ENCODE results near the gene RAB11FIP2.

Gene RAB11FIP2

DNA sequence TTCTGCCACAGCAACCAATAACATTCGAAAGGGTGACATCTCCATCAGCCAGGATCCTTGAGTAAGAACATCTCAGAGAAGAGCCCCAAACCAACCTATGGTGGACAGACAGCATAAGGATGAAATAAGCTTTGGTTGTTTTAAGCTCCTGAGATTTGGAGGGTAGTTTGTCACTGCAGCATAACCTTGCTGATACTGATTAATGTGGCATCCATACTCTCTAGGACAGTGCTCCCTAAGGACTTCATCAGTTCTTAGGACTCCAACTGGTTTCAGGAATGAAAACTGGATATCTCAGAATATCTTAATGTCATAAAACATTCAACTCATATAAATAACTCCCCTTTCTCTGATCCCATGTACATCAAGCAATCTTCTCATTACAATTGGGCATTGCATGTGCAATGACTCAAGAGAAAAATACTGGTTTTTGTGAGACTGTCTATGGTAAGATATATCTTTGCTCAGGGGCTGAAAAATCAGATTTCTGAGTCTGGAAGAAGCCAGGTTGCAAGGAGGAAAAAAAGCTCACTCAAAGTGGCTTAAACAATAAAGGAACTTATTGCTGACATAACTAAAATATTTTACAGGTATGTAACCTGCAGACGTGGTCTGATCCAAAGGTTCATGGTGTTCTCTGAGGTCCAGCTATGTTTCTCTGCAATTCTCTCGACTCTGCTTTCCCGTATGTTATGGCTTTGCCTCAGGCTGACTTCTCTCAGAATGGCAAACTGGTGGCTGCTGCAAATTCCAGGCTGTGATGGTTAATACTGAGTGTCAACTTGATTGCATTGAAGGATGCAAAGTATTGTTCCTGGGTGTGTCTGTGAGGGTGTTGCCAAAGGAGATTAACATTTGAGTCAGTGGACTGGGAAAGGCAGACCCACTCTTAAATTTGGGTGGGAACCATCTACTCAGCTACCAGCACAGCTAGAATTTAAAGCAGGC lies 65.7 kb downstream of the RAB11FIP2 start:
- no peak for DNase-seq (ENCODE audit: low read depth)

DNA sequence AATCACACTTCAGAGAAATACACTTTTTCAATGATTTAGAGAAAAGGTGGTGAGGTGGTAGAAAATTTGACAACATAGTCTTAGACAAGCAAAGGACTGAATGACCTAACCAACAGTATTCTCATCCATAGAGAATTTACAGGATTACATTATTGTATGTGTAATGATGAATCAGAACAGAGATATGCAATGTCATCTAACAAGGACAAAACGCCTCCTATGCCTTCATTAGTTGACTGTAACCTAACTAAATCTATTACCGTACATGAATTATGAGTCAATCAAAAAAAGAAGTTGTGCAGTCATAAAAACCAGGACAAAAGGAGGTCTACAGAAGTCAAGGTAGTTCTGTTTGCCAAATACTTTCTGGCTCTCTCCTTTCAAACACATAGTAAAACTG lies 66.5 kb downstream of the RAB11FIP2 start:
- DNase-seq (ENCODE audit: low read depth): no peak

DNA sequence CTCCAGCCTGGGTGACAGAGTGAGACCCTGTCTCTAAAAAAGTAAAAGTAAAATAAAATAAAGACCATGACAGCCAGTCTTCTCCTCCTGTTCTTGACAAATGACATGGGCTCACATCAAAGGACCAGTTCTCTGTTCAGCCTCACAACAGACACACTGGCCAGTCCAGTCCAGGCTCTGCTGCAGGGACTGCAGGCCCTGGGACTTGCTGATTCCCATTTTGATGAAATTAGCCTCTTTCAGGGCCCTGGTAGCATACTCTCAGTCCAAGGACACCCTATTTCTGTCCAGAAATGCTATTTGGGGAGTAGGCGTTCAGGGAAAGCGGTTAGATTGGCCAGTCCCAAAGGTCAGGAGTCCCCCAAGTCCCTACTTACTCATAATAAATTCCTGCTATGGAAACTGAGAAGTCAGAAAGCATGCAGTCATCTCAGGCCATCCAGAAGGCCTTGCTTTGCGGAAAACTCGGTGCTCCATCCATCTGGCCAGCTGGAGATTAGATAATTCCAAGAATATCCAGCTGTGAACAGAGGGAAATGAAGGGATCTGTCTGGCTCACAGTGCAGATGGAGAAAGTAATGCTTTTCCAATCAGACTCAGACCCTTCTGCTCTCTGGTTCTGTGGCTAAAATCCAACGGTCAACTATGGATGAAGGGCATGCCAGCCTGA lies 74.4 kb downstream of the RAB11FIP2 start:
- DNase-seq (ENCODE audit: low read depth): no peak

DNA sequence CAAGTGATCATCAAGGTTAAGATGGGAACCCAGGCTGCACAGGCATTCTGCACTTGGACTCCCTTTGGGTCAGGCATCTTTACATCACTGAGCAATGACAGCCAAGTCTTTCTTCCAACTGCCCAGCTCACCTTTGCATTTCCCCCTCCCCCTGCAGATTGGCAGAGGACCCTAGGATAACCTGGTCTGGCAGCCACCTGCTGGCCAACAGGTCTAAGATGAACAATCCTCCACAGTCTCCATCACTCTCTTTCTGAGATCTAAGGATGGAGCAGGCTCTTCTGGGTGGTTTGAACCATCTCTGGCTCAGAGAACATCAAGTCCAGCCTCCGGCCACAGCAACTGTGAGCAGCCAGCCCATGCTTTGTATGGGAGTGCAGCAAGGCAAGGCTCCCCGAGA lies 75.8 kb downstream of the RAB11FIP2 start:
- no peak for DNase-seq (ENCODE audit: low read depth)

DNA sequence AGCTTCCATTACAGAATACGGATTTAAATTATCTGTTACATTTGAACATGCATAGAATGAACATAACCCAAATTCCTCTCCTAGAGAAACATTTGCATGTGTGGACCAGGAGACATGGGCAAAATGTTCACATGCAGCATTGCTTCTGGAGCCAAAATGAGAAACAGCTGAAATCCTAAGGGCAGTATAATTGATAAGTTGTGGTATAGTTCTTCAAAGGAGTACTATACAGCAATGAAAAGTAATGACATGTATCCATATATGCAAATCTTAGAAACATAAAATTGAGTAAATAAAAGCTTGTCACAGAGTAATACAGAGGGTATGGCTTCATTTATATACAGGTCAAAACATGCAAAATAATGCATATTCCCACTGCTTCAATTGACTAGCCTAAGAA lies 77.1 kb downstream of the RAB11FIP2 start:
- no peak for DNase-seq (ENCODE audit: low read depth)

DNA sequence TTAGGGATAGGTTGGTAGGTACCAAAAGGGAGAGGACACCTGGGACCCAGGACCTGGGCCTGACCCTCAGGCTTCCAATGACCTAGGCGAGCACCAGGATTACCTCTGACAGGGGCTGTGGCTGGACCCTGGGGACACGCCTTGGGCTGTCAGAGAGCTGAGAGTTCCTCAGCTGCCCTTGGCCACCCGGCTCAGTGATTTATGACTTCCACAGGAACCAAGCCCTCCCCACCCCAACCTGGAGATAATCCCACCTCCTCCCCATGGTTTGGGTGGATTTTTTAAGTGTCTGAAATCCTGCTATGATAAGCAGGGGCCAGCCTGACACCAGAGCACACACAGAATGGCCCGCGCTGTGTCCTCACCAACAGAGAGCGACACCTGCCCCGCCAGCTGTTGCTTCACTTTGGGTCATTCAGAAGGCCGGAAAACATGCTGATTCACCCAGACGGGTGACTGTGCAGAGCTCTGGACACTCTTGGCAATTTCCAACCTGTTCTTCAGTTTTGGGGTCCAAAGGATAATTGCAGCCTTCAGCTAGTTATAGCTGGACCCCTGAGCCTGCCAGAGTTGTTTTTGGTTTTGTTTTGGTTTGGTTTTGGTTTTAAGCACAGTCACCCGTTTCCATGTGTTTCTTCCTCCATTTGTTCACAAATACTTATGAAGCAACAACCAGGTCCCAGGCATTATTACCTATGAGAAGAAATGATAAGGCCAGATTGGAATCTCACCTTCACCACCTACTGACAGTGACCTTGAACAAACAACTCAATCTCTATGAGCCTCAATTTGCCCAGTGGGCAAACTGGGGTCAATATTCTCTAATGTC lies 78.2 kb downstream of the RAB11FIP2 start:
- DNase-seq (ENCODE audit: low read depth): no peak

DNA sequence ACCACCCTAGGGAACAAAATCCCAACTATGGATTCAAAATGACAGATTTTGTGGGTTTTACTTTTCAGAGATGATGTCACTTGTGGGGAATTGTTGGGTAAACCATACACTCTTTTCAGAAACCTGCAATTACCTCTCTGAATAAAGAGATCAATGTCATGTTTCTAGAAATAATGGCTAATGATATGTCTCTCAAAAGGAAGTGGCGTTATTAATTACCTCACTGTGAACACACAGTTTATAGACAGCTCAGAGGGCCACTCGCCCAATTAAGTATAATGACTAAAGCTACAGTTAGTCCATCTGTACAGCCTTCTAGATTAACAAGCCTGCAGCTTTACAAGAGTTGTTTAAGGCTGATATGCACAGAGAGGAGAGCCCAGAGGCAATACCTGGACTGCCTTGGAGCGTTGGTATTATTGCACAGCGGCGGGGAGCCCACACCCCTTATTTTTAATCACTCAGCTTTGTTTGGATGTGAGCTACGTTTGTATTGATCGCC lies 79.5 kb downstream of the RAB11FIP2 start:
- DNase-seq (ENCODE audit: low read depth): no peak

DNA sequence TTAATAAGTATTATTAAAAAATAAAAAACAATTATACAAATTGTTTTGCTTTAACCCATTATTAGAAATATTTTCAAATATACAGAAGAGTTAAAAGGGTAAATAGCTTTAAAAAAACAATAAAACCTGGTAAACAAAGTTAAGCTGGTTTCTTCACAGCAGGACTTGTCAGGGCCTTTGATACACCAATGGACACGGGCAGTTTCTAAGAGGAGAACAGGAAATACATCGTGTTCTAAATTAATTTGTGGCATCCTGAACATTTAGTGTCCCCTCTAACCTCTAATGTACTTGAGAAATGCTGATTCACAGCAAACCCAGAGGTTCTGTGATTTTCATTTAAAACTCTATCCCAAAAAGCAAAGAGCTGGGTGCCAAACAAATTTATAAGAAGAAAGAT lies 80.8 kb downstream of the RAB11FIP2 start:
- DNase-seq (ENCODE audit: low read depth): no peak

DNA sequence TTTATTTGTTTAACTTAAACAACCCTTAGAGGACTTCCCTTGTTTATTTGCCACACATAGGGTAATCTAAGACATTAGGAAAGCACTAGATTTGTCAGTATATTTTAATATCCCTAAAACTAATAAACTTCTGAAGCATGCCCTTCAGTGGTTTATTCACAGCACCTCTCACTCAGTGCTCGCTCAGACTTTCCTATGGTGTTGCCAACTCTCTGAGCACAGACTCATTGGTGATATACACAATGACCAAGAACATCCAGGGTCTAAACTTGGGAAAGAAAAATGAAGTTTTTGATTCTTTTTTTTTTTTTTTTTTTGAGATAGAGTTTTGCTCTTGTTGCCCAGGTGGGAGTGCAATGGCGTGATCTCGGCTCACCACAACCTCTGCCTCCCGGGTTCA lies 82.2 kb downstream of the RAB11FIP2 start:
- no peak for DNase-seq (ENCODE audit: low read depth)

DNA sequence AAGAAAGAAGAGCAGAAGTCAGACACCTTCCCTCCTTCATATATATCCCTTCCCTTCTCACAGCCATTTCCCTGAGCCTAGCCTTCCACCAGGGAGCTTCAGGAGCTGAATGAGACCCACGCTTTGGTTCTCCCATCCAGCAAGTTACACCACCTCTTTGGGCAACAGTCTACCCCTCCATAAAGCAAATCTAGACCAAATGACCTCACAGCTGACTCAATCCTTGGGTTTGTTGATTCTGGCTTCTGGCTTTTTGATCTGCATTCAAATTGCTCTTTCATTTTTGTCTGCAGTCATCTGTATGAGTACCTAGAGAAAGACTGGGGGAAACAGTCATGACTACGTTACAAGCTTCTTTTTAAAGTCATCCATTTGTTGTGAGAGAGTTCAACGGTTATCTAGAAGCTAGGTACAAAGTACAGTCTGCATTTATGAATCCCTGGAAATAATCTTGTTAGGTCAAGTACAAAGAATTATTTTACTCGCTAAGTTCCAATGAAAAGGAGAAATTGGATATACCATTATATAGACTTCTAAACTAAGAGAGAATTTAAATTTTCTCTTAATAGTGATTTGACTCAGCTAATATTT lies 86.3 kb downstream of the RAB11FIP2 start:
- DNase-seq (ENCODE audit: low read depth): no peak

DNA sequence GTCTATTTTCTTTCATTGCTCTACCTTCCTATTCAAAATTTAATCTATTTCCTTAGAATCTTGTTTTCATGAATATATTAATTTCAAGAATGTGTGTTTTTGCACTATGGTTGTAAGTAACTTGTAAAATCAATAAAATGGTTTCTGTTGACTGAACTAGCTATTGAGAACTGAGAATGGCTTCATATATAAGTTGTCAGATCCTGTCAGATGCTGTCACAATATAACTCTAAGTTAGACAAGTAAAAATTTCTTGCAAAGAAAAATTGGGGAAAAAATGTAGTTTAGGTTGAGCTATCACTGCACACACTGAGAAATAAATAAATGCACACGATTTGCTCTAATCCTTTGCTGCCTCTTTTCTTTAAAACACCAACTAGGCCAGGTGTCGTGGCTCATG lies 89.8 kb downstream of the RAB11FIP2 start:
- no peak for DNase-seq (ENCODE audit: low read depth)

DNA sequence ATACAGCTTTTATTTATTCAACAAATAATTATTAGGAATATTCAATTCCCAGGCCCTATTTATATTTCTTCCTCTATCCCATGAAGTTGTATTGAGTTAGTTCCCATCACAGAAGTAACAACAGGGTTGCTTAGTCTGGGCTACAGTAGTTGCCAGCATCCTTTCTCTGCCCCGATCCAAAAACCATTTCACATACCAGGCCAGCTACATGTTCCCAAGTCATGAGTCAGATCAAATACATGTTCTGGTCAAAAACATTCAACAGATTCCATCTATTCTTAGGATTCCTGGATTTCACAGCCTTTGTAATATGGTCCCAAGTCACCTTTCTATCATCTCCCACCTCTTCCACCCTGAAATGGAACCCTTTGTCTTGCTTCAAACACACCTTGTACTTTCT lies 91.6 kb downstream of the RAB11FIP2 start:
- no peak for DNase-seq (ENCODE audit: low read depth)

All from activated T-cell treated with anti-CD3 and anti-CD28 coated beads for 48 hours (primary cell).